Transverse colon (tissue), 4 donors: Measurements from ENCODE around the gene CHST4.

Experiments
- CTCF ChIP-seq, 5 experiments: fragments of 200-600 bp in 3 of 5; fragments of 450-650 bp in 2 of 5; sonication (generic) in 3 of 5; IDR thresholded peaks; 1 replicate in 2 of 5; 2 replicates in 3 of 5; pipeline ENCODE4 v1.5.1; 2016 to 2017; ENCODE audit warnings: antibody characterized with exemption in 5 of 5, inconsistent platforms in 3 of 5, mild to moderate bottlenecking in 2 of 5, moderate library complexity in 1 of 5
- EP300 ChIP-seq: sonication (generic); formaldehyde crosslinking; IDR thresholded peaks from one replicate; pipeline ENCODE4 v1.6.1; 2017; ENCODE audit warnings: antibody characterized with exemption, low read depth
- POLR2A ChIP-seq: fragments of 450-650 bp; IDR thresholded peaks from one replicate; pipeline ENCODE4 v1.6.1; 2016; ENCODE audit warnings: antibody characterized with exemption, mild to moderate bottlenecking, moderate library complexity
- POLR2AphosphoS5 ChIP-seq, 3 donors: sonication (generic); formaldehyde crosslinking; IDR thresholded peaks; one replicate each; pipeline ENCODE4 v1.6.1; 2016; ENCODE audit warnings: antibody characterized with exemption in 3 of 3

DNA sequence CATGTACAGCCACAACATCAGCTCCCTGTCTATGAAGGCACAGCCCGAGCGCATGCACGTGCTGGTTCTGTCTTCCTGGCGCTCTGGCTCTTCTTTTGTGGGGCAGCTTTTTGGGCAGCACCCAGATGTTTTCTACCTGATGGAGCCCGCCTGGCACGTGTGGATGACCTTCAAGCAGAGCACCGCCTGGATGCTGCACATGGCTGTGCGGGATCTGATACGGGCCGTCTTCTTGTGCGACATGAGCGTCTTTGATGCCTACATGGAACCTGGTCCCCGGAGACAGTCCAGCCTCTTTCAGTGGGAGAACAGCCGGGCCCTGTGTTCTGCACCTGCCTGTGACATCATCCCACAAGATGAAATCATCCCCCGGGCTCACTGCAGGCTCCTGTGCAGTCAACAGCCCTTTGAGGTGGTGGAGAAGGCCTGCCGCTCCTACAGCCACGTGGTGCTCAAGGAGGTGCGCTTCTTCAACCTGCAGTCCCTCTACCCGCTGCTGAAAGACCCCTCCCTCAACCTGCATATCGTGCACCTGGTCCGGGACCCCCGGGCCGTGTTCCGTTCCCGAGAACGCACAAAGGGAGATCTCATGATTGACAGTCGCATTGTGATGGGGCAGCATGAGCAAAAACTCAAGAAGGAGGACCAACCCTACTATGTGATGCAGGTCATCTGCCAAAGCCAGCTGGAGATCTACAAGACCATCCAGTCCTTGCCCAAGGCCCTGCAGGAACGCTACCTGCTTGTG is 10.7 kb downstream of the CHST4 start:
- no peak for TF ChIP-seq CTCF (IDR thresholded peaks at IDR 0.05)
- no peak for TF ChIP-seq POLR2A
- TF ChIP-seq POLR2AphosphoS5 (IDR thresholded peaks at IDR 0.05) = no peak
- TF ChIP-seq EP300 = no peak
